HUES64 (cell line): ENCODE results near the gene WASL.

Source experiments
- H3K27ac ChIP-seq: 2 replicates; pipeline ENCODE4 v1.7.0; 2013; ENCODE audit warnings: low read depth, low read length, inconsistent platforms
- H3K27me3 ChIP-seq: 2 replicates; pipeline ENCODE4 v1.6.1; 2013; ENCODE audit warnings: mild to moderate bottlenecking, low read length; ENCODE audit not compliant: insufficient read depth
- H3K36me3 ChIP-seq: 2 replicates; pipeline ENCODE4 v1.6.1; 2013; ENCODE audit warnings: mild to moderate bottlenecking, low read length; ENCODE audit not compliant: insufficient read depth
- H3K4me1 ChIP-seq: 2 replicates; pipeline ENCODE4 v1.6.1; 2013; ENCODE audit warnings: mild to moderate bottlenecking, low read length, moderate library complexity; ENCODE audit not compliant: insufficient read depth
- H3K4me3 ChIP-seq: 2 replicates; pipeline ENCODE4 v1.5.1; 2013; ENCODE audit warnings: mild to moderate bottlenecking, low read length, moderate library complexity
- H3K9ac ChIP-seq: 2 replicates; pipeline ENCODE4 v1.6.1; 2013; ENCODE audit warnings: mild to moderate bottlenecking, low read depth, low read length
- H3K9me3 ChIP-seq: 2 replicates; pipeline ENCODE4 v1.6.1; 2013; ENCODE audit warnings: low read depth, low read length; ENCODE audit not compliant: insufficient read depth
- WGBS: fragments of 150-250, 120-280 bp; methylation state at CpG from one replicate; pipeline ENCODE4 v1.1.7; 2013; ENCODE audit warnings: missing lambda C conversion rate; 5-methylcytosine and 5-hydroxymethylcytosine counted together

WASL gene

GRCh38 chr7:123673752-123674398 is 74.9 kb downstream of the WASL start:
- WGBS: 87% methylated on average over 3 of the region's 3 CpGs
- H3K9me3 ChIP-seq: no peaks in the 10 kb centered on the region
- H3K9ac ChIP-seq: no peak overlapping the region
- no peak overlapping the region for H3K4me3 ChIP-seq
- no peaks in the 10 kb centered on the region for H3K4me1 ChIP-seq
- H3K27me3 ChIP-seq: no peaks in the 10 kb centered on the region
- H3K27ac ChIP-seq: no peak overlapping the region
- no peaks in the 10 kb centered on the region for H3K36me3 ChIP-seq

GRCh38 chr7:123673137-123673732 is 75.6 kb downstream of the WASL start:
- 93% methylated on average over 3 of the region's 5 CpGs for WGBS
- Histone ChIP-seq H3K9ac (no peak overlapping the region), H3K4me1 (no peaks in the 10 kb centered on the region), H3K36me3 (no peaks in the 10 kb centered on the region), H3K27ac (no peak overlapping the region), H3K9me3 (no peaks in the 10 kb centered on the region), H3K27me3 (no peaks in the 10 kb centered on the region), H3K4me3 (no peak overlapping the region)

GRCh38 chr7:123669485-123669884 is 79.3 kb downstream of the WASL start:
- 95% methylated on average over 7 of the region's 7 CpGs for WGBS
- H3K4me3 ChIP-seq: no peak overlapping the region

DNA sequence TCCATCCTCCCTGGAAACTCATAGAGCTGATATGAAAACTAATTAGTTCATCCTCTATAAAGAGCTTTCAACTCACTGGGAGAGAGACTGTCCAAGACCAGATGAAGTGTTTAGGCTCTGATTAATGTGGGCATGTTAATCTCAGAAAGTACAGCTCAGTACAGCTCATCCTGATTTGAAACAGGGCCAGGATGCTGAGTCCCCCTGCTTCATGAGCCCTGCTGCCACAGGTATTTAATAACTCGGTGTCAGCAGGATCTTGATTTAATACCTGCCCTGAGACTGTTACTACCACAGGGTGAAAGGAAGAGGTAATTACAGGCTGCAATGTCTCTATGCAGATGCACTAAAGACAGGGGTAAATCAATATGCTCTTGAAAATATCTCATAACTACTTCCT is 82.3 kb downstream of the WASL start:
- Histone ChIP-seq H3K36me3 (no peaks in the 10 kb centered on the region), H3K4me3 (no peak overlapping the region), H3K27me3 (no peaks in the 10 kb centered on the region), H3K27ac (no peak overlapping the region), H3K4me1 (no peaks in the 10 kb centered on the region), H3K9me3 (no peaks in the 10 kb centered on the region), H3K9ac (no peak overlapping the region)
- whole genome bisulfite sequencing: 100% methylated on average over 1 of the region's 1 CpG

More at GRCh38 chr7:123669485-123669884, 79.3 kb downstream of the WASL start:
- H3K27ac ChIP-seq: no peak overlapping the region
- H3K27me3 ChIP-seq: no peaks in the 10 kb centered on the region
- no peaks in the 10 kb centered on the region for H3K36me3 ChIP-seq
- H3K4me1 ChIP-seq: no peaks in the 10 kb centered on the region
- H3K9me3 ChIP-seq: no peaks in the 10 kb centered on the region
- H3K9ac ChIP-seq: no peak overlapping the region

- 80% methylated on average over 1 of the region's 1 CpG for WGBS
- H3K27me3 ChIP-seq: no peaks in the 10 kb centered on the region
- H3K4me3 ChIP-seq: no peak overlapping the region
These were observed 82.9 kb downstream of the WASL start for GRCh38 chr7:123665896-123666295.

DNA sequence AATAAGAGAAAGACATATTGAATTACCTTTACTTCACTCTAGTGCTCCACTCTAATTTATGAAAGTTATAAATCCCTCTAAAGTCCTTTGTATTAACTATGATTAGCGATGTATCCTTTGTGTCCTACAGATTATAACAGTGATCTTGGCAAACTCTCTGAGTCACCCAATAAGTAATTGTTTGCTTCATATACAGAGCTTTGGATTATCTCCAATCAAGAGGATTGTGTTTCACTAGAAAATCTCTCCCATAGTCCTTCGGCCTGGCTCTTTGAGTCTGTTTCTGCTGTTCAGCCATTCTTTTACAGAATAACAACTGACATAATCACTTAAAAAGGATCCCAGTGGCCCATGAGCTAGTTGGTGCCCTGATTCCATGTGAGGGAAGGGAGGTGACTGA is 83.6 kb downstream of the WASL start:
- no peaks in the 10 kb centered on the region for H3K4me1 ChIP-seq
- no peaks in the 10 kb centered on the region for H3K9me3 ChIP-seq
- no peak overlapping the region for H3K9ac ChIP-seq
- H3K27me3 ChIP-seq: no peaks in the 10 kb centered on the region
- H3K4me3 ChIP-seq: no peak overlapping the region
- H3K27ac ChIP-seq: no peak overlapping the region
- WGBS: 92% methylated on average over 2 of the region's 2 CpGs
- H3K36me3 ChIP-seq: no peaks in the 10 kb centered on the region

More at GRCh38 chr7:123665896-123666295, 82.9 kb downstream of the WASL start:
- Histone ChIP-seq H3K4me1 (no peaks in the 10 kb centered on the region), H3K36me3 (no peaks in the 10 kb centered on the region), H3K27ac (no peak overlapping the region), H3K9me3 (no peaks in the 10 kb centered on the region), H3K9ac (no peak overlapping the region)

DNA sequence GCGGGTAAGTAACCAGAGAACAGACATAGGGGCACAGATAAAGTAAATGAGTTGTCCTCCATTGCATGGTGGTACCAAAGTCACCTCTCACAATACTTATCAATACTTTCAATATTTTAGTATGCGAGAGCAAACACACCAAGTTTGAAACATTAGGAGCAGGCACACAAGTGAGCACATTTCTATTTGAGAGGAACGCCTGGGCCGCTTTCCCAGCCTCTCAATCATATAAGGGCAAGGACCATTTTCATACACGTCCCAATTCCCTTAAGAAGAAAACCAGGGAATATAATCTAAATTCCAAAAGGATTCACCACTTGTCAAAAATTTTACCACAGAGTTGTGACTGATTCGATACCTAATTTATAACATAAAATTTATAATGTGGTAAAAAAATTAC is 85.6 kb downstream of the WASL start:
- 93% methylated on average over 5 of the region's 6 CpGs for WGBS
- H3K4me1 ChIP-seq: no peaks in the 10 kb centered on the region
- H3K36me3 ChIP-seq: no peaks in the 10 kb centered on the region
- no peaks in the 10 kb centered on the region for H3K27me3 ChIP-seq
- H3K4me3 ChIP-seq: no peak overlapping the region
- H3K27ac ChIP-seq: no peak overlapping the region
- H3K9me3 ChIP-seq: no peaks in the 10 kb centered on the region
- H3K9ac ChIP-seq: no peak overlapping the region

GRCh38 chr7:123662755-123663154 is 86.0 kb downstream of the WASL start:
- no peaks in the 10 kb centered on the region for H3K9me3 ChIP-seq
- H3K4me3 ChIP-seq: no peak overlapping the region
- H3K4me1 ChIP-seq: no peaks in the 10 kb centered on the region
- no peaks in the 10 kb centered on the region for H3K27me3 ChIP-seq
- H3K9ac ChIP-seq: no peak overlapping the region
- no peak overlapping the region for H3K27ac ChIP-seq
- H3K36me3 ChIP-seq: no peaks in the 10 kb centered on the region
- WGBS: 70% methylated on average over 2 of the region's 3 CpGs

DNA sequence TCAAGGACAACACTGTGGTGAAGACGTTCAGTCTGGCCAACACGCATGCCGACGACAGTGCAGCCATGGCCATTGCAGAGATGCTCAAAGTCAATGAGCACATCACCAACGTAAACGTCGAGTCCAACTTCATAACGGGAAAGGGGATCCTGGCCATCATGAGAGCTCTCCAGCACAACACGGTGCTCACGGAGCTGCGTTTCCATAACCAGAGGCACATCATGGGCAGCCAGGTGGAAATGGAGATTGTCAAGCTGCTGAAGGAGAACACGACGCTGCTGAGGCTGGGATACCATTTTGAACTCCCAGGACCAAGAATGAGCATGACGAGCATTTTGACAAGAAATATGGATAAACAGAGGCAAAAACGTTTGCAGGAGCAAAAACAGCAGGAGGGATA is 86.5 kb downstream of the WASL start:
- Histone ChIP-seq H3K27ac (no peak overlapping the region), H3K4me3 (no peak overlapping the region), H3K36me3 (no peaks in the 10 kb centered on the region), H3K27me3 (no peaks in the 10 kb centered on the region), H3K9me3 (no peaks in the 10 kb centered on the region), H3K4me1 (no peaks in the 10 kb centered on the region), H3K9ac (no peak overlapping the region)
- WGBS: 93% methylated on average over 15 of the region's 15 CpGs

- Histone ChIP-seq H3K27ac (no peak overlapping the region), H3K9ac (no peak overlapping the region), H3K4me3 (no peak overlapping the region), H3K27me3 (no peaks in the 10 kb centered on the region), H3K4me1 (no peaks in the 10 kb centered on the region), H3K9me3 (no peaks in the 10 kb centered on the region), H3K36me3 (no peaks in the 10 kb centered on the region)
- WGBS: 82% methylated on average over 1 of the region's 1 CpG
These were observed 87.0 kb downstream of the WASL start for GRCh38 chr7:123661765-123662164.

DNA sequence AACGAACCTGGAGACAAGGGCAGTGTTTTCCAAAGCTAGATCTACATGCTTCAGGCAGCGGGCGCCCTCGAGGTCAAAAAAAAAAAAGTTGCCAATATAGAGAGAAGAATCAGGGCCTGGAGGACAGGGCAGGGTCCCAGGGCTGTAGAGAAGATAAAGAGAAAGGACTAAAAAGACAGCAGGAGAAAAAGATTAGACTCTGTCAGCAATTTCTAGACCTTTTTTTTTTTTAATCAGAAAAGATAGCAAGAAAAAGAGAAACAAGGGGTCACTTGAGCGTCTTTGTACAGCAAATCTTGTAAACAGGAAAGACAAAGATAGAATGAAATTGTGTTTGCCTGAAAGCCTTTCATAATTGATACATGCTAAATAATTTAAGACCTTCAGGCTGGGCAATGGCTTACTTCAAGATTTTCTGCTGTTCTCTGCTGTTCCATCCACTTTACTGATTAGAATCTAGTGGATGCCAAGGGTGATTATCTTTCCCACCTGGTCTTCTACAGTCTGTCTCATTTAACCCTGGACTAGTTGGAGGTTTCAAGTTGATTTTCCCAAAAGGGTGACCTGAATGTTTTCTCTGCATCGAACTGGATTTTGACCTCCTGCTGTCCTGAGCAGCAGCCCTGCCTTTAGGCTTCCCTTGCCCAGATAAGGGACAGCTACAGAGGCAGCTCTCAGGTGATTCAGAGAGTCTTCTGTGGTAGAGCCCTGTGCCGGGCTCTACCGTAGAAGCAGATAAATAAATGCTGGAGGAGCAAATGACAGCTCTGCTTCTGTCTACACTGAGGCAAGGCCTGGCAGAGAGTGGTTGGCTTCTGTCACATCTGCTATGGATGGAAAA is 88.1 kb downstream of the WASL start:
- Histone ChIP-seq H3K9me3 (no peaks in the 10 kb centered on the region), H3K4me3 (no peak overlapping the region), H3K27me3 (no peaks in the 10 kb centered on the region), H3K4me1 (no peaks in the 10 kb centered on the region), H3K36me3 (no peaks in the 10 kb centered on the region), H3K9ac (no peak overlapping the region), H3K27ac (no peak overlapping the region)
- 80% methylated on average over 8 of the region's 8 CpGs for WGBS
